HG02798 (cell line): ENCODE results near the gene POLR2F.
A peak's percentile ranks its signal among the peaks of the same experiment; 100 is the strongest.

Source experiments
- ATAC-seq: cut with Tn5 transposase; IDR thresholded peaks from one replicate; pipeline ENCODE4 v1.9.1; 2021; ENCODE audit warnings: mild to moderate bottlenecking; ENCODE audit not compliant: unreplicated experiment, poor library complexity

POLR2F gene

DNA sequence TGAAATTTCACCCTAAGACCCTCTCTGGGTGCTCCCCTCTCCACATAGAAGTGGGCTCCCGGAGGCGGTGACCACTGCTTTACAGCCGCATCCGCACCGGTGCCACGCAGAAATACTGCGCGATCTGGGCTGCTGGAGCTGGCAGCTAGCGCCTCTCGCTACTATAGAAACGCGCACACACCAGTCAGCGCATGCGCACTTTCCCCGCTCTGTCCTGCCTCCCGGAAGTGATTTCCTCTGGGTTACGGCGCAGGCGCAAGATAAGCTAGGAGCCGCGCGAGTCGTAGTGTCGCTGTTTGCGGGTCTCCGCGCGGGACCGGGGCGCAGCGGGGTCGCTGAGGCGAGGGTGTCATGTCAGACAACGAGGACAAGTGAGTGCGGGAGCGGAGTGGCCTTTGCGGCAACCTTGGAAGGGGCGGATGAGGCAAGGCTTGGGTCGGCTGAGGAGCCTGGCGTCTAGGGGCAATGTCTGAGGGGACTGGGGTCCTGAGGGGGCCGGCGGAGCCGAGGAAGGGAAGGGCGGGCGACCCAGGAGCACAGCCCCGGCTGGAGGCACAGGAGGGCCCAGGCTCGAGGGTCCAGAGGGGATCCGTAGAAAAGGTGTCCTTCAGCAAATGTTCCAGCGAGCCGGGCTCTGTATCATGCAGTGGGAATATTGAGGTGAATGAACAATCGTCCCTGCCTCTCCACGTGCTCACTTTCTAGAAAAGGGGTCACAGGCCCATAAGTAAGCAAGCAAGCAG is at the start of gene POLR2F, which contains the start of gene C22orf23:
Gene POLR2F (plus strand): TSS at position 263 of the 743 bp plus-strand sequence. CDS start 89 bp downstream, at position 352.
Gene C22orf23 (minus strand): TSS at position 165 of the 743 bp plus-strand sequence. CDS start 452 bp downstream, outside the sequence.
- ATAC-seq = peak; percentile 93

DNA sequence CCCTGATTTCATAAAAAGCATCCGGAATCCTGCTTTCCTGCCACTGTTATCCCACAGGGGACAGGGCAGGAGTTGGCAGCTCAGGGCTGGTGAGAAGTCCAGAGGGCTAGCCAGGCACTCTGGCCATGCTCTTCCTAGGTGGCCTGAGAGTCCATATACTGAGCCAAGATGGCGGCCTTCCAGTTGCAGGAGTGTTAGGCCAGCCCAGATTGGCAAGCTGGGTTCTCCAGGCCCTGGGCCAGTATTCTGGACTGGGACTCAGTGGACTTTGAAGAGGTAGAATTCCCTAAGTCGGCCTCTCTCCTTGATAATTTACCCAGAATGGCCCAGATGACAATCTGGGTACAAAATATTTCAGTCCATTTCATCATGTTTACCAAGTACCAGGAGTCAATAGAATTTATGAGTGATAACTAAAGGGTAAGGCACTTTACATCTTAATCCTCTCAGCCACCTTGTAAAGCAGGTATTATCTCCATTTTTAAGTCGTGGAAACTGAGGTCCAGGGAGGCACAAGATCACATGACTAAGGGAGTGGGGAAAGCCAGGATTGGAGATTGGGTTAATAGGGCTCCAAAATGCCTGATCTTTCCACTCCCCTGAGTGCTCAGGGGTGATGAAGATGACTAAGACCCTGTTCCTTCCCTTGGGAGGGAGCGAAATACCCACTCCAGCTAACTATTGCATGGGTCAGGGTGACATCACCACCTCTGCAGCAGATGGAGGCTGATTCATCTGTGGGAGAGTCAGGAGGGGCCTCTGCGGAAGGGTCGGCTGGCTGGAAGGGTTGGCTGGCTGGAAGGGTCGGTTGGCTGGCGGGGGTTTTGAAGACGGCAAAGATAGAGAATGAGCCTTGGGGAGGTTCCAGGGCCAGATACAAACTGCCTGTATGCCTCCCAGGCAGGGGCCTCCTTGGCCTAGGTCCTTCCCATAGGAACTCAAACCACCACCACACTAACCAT is 48.6 kb upstream of the POLR2F start:
- no peak for ATAC-seq

DNA sequence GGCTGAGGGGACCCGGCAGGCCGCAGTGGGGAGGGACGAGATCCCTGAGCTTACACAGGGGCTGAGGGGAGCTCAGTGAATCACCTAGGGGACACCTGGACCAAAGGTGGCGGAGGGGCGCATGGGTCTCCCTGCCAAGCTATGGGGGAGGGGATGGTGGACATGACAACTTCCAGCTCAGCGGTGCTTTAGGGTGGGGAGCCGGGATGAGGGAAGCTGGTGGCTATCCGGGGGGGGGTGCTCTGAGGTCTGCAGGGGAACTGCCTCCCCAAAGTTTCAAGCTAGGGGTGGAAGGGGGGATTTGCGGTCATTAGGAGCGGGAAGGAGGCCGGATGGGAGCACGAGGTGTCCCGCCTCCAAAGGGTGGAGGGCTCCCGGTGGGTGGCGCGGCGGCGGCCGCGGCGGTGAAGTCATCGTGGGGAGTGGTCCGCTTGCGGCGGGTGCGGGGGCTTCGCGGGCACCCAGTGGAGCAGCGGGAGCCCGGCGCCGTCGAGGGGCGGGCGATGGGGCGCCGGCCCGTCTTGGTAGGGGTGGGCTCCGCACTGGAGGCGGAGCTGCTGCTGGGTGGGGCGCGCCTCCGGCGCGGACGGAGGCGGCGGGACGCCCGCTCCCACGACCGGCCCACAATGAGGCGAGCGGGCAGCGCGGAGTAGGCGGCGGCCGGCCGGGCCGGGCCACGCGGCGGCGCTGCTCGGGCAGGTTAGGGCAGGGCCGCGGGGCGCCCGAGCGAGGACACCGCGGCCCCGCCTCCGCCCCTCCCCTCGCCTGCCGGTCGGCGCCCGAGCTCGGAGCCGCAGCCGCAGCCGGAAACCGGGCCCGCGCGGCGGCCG is 47.8 kb upstream of the POLR2F start, which contains the start of gene MICALL1:
Gene MICALL1 (plus strand): TSS at position 764 of the 830 bp plus-strand sequence. CDS start 126 bp downstream, outside the sequence.
- peak; percentile 83 for ATAC-seq

DNA sequence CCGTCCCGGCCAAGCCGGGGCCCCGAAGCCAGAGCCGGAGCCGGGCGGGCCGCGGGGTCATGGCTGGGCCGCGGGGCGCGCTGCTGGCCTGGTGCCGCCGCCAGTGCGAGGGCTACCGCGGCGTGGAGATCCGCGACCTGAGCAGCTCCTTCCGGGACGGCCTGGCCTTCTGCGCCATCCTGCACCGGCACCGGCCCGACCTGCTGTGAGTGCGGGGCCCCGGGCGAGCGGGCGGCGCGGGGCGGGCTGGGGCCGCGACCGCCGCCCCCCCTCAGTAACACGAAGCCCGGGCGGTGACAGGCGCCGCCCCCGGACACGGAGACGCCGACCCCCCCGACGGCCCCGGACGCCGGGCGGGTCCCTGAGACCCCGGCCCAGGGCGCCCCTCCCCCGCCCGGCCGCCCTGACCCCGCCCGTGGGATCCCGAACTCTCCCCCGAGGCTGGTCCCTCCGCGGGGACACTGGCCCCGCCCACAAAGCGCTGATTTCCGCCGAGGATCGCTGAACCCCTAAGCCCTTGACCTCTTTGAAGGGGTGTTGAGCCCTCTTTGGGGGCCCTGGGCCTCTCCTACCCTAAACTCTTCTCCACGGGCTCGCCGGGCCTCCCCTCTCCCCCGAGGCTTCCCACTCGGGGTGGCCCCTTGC is 47.0 kb upstream of the POLR2F start:
- ATAC-seq = peak; percentile 33

DNA sequence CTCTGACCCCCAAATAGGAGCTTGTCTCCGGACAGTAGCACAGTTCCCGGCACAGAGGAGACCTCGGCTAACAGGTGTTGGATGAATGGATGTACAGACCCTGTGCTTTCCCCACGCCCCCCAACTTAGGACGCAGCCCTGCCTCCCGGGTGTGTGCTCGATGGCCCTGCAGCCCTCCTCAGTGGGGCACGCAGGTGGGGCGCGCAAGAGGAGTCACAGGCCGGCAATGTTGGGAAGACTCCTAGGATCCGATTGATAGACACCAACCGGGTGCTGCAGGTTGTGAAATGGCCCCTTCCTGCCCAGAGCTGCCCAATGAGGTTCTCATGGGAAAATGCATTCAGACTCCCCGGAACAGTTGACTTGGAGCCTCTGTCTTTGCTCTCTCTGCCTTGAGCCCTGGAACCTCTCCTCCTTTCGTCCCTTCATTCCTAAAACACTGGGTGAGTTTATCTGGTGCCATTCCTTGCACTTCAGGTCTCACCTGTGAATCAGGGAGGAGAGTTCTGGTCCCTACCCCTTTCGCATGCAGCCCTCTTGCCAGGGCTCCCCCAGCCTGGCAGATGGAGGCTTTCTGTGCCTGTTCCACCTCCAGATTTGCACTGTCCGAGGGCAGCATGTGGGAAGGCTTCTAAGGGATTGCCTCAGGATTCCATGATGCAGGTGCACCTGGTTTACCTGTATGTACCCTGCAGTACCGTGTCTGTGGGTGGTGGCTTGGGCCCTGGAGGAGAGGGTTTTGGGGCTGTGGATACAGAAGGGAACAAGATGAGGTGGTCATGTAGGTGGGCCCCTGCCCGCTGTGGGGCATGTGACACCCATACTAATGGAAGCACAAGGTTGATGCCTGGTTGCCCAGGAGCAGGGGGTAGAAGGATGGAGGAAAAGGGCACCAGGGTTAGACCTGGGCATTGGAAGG is 46.2 kb upstream of the POLR2F start:
- no peak for ATAC-seq

DNA sequence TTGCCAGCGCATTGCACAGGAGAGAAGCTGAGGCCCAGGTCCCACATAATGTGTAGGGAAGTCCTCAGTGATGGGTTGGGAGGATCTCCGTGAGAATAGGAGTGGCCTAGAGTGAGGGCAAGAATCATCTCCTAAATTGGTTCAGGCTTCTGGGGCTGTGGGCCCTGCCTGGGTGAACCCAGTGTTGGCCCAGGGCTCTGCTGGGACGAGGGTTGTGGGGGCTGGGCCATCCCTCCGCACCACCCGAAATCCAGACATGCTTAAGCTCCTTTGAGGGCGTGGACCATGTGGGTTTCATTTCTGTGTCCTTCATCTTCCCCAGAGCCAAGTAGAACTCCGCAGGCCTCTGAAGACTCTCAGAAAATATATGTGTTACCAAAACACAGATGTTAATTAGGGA is 43.7 kb upstream of the POLR2F start:
- ATAC-seq = no peak

DNA sequence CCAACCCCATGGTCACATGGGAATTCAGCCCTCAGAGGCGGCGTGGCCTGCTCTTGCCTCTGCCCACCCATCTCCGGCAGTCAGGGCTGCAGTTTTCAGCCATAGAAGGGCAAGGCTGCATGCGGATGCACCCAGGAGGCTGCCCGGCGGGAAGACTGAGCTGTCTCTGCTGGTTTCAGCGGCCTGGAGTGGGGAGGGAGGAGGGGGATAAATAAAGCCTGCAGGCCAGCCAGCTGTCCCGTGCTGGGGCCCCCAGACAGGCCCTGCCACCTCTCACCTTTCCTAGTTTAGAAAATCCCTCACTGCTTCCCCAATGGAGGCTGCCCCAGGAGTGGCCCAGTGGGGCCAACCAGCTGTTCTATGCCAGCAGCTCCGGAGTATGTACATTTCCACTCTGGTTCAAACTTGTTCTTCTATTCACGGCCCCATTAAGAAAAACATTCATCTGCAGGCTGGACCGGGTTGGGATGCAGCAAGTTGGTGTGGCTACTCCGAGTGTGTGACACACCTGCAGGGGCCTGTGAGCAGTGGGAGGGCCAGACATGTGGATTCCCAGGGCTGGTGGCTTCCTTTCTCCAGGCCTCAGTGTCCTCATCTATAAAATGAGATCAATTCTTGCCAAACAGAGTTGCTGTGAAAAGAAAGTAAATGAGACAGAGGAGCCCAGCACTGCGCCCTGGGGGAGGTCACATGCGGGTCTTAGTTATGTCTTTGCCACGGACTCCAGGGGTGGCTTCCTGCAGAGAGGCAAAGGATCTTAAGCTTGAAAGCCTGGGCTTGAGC is 42.4 kb upstream of the POLR2F start:
- ATAC-seq = no peak

DNA sequence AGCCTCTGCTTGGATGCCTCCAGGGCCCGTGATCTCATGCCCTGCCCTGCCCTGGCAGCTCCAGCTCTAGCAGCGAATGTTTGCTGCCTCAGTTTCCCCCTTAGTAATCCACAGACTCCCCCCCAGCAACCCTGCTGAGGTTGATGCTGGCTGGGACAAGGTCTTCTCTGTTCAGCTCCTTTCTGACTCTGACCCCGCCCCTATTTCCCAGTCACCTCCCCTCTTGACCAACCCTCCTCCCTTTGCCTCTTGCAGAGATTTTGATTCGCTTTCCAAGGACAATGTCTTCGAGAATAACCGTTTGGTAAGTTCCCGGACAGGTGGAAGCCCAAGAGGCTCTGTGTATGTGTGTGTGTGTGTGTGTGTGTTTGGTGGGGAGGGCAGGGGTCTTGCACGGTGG is 41.8 kb upstream of the POLR2F start:
- no peak for ATAC-seq

DNA sequence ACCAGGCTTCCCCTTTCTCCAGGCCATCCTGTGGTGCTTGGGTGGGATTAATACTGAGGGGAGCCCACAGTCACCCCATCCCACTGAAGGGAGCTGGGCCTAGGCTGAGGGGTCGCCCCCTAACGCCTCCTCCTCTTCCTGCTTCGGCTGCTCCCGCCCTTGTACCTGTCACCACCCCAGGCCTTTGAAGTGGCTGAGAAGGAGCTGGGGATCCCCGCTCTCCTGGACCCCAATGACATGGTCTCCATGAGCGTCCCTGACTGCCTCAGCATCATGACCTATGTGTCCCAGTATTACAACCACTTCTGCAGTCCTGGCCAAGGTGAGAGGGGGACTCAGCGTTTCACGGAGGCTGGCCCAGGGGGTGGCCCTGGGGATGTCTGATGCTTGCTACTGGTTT is 41.3 kb upstream of the POLR2F start:
- no peak for ATAC-seq

DNA sequence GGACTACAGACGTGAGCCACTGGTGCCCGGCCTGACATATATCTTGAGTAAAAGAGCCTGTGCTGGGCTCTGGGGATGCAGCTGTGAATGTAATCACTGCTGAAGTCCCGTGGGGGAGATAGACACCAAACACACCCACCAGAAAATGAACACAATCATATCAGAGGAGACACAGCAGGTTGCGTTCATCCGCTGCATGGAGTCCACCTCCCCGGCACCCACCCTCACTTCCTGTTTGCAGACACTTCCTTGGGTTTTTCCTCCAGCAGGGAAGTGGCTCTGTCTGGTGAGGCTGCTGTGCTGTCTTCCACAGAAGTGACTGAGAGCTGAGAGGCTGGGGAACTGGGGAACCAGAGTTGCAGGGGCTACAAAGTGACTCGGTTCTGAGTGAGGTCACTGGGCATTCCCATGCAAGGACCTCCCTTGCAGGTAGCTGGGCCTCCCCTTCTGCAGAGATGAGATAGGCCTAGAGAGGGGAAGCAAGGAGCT is 40.2 kb upstream of the POLR2F start:
- ATAC-seq = no peak

DNA sequence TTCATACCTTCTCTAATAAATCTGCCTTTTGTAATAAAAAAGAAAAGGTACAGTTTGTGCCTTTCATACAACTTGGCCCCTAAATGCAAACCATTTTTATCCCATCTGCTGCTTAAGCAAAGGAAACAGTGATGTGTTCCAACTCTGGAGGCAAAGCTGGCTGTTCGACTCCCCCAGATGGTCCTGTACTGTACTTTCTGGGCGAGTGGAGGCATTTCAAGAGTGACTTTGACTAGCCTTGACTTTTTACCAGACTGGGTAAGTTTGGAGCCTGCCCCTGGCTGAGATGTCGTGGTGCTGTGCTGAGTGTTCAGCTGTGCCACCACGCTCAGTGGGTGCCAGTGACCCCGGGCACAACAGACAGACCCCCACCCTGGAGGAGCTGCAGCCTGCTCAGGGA is 37.2 kb upstream of the POLR2F start:
- no peak for ATAC-seq

DNA sequence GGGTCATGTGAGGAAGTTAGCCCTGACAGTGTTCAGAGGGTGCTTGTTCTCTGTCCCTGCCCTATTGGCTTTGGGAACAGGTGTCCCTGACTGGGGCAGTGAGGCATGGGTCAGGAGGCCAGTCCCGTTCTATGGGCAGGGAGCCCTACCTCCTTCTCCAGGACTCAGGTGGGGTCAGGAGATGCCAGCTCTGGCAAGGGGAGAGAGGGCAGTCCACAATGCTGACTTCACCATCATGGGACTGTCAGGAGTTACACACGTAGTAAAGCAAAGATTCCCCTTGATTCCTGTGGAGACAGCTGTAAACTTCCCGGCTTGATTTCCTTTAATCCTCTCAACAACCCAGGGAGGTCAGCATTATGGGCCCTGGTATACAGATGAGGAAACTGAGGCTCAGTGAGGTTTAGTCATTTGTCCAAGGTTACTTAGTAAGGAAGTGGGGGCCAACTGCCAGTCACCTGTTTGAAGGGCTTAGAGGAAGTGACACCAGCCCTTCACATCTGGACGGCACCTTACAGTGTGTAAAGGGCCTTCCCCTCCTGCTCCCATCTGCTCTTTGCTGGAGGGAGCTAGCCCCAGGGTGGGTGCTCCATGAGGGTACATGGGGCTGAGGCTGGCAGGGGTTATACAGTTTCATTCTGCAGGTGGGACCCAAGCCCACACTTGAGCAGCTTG is 35.5 kb upstream of the POLR2F start:
- no peak for ATAC-seq

DNA sequence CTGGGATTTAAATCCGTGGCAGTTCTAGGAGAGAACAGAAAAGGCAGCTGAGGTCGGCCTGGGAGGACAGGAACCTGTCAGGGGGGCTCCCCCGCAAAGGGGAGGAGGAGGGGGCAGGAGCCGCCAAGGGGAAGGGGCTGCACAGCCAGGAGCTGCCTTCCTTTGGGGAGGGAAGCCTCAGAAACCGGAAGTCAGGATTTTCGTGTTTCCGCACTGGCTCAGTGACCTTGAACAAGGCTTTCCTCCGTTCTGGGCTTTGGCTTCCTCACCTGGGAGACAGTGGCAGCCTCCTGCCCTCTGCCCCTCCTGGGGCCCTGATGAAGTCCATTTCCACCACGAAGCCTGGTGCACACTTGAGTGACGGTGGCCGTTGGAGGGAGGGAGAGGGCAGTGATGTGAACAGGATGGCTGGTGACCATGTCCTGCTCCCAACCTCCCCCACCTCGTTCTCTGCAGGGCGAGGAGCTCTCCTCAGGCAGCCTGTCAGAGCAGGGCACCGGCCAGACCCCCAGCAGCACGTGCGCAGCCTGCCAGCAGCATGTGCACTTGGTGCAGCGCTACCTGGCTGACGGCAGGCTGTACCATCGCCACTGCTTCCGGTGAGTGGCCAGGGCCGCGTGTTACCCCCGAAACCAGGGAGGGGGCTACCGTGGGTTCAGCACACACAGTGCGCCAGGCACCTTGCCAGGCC is 34.8 kb upstream of the POLR2F start:
- no peak for ATAC-seq

DNA sequence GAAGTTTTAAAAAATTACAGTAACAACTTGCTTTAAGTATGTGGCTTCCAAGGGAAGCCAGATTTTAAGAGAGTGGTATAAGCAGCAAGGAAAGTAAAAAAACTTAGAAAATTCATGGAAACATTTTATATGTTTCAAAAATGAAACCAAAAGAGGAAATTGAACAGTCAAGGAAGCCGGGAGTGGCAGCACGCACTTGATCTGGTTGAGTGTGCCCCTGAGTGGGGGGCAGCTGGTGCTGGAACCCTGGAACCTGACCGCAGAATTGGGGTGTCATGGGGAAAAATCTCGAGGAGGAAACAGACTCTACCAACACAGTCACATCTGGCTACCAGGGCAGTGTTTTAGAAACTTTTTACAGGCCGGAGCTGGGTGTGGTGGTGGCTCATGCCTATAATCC is 33.4 kb upstream of the POLR2F start:
- ATAC-seq = no peak

DNA sequence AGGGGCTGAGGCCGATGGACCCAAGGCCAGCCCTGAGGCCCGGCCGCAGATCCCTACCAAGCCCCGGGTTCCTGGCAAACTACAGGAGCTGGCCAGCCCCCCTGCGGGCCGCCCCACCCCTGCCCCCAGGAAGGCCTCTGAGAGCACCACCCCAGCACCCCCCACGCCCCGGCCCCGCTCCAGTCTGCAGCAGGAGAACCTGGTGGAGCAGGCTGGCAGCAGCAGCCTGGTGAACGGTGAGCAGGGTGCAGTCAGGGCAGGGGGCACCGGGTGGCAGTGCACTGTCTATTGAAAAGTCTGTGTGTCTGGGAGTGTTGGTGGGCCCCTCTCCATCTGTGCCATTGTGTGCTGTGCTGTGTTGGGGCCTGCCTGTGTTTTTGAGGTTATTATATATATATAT is 31.3 kb upstream of the POLR2F start:
- no peak for ATAC-seq

DNA sequence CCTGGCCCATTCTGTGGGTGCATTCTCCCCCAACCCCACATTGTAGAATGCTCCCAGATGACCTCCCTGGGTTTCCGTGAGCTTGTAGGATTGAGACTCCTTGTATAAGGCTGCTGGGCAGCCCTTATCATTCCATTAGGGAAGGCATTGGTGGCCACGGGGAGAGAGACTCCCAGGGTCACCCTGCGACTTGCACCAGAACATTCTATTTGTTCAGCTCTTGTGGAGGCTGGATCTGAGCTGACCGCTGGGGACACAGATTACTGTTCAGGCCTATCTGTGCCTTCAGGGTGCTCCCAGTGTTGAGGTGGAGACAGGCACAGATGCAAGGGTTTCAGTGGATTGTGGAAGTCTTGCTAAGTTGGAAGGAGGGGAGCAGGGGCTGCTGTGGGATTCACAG is 29.6 kb upstream of the POLR2F start:
- ATAC-seq = no peak
